Germinal center (tissue), 1 donor: ENCODE measurements around the gene TTC7B.

Experiments
- DNase-seq: peaks from one replicate; pipeline ENCODE4 v3.0.0; 2012; ENCODE audit warnings: mixed read lengths, low spot score

The TTC7B gene

DNA sequence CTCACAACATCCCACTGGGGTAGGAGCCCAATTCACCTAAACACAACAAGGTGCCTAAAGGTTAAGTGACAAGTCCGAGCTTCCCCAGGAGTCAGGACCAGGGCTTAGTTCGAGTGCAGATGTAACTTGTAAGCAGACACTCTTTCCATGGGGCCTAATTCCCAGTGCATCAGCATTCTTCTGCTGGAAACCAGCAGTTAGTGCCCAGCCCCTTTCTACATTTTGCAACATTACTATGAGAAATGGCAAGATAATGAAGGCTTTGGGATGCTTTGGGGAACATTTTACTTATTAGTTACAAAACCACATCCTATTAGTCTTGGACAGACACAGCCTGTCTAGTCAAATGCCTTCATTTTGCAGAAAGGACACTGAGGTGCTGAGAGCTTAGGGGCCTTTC, 239.6 kb downstream of the TTC7B start:
- DNase-seq = no peak

DNA sequence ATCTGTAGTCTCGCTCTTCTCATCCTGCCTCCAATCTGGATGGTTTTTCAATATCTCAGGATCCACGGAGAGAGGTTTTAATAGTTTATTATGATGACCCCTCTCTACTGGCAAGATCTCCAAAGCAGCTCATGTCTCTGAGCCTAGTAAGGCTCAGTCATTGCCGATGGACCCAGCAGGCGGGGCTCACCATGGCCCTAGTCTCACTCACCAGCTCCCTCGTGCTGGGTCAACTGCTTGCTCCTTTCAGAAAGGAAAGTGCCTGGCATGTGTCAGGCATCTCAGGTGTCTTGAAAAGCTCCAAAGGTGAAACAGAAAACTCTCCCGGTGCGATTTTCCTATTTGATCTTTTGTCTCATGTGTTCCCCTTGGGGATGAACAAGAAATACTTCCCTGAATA, 240.4 kb downstream of the TTC7B start:
- DNase-seq = no peak

DNA sequence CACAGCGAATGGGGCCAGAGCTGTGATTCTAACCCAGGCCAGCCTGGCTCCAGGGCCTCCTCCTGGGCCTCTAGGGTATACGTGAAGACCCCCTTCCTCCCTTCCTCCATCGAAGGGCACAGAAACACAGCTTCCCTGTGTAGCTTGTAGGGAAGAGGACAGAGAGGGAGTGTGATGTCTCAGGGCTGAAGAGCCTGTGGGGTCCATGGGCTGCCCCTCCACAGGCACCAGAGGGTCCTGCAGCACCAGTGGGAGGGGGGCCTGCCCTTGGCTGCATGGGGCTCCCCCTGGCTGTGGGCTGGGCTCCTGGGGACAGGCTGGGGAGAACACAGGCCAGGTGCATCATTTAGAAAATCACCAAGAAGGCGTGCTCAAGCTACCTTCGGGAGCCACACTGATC, 240.9 kb downstream of the TTC7B start:
- DNase-seq = no peak

DNA sequence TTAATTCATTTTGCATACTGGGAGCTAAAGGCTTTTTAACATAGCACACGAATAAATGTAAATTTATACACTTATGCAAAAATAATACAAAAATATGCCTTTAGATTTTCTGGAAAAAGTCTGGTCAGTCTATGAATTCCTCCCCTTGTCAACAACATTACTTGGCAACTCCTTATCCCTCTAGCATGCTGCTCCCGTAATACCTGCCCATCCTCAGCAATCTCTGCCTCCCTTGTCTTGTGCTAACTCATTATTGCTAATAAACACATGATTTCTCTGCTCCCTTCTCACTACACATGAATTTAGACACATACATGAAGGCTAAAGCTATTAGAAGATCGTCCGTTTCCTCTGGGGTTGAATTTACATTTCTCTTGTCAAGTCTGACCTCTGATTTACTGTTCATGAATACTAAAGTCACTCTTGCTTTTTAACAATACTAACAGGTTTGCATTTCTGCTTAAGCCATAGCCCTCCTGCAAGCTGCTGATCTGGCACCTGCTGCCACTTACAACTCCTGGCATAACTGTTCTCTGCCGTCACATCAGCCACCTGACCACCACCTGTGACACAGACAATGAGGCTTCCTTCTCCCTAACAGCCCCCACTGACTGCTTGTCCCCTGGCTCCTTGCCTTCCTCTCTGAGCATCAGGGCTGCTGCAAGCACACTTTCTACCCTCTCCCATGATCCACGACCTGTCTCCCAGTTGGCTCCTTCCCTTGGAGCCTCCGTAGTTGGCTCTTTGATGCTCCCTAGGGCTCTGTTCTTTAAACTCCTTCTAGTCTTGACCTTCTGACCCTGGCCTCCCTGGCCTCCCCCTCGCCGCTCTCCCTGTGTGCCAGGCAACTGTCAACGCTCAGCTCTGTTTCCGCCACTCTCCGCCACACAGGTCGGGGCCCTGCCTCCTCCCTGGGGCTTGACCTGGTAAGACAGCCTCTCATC, 241.8 kb downstream of the TTC7B start:
- no peak for DNase-seq

DNA sequence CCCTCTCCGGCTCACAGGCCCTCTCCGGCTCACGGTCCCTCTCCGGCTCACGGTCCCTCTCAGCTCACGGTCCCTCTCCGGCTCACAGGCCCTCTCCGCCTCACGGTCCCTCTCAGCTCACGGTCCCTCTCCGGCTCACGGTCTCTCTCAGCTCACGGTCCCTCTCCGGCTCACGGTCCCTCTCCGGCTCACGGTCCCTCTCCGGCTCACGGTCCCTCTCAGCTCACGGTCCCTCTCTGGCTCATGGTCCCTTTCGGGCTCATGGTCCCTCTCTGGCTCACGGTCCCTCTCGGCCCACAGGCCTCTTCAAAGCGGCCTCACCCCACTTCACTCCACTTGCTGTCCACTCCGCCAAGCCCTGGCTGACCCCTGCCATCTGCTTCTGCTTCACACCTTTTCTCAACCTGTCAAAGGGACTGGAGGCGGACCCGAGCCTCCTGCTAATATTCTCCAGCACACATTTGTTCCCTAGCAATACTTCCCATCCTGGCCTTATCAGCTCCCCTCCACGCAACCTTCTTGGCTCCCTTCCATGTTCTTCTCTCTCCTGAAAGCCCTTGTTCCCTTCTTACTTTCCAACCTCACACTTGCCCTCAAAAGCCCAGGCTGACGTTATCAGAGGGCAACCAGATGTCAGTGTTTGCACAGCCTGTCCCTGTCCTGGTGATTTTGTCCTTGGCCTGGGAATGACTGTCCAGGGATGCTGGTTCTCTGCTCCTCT, 242.7 kb downstream of the TTC7B start:
- no peak for DNase-seq

DNA sequence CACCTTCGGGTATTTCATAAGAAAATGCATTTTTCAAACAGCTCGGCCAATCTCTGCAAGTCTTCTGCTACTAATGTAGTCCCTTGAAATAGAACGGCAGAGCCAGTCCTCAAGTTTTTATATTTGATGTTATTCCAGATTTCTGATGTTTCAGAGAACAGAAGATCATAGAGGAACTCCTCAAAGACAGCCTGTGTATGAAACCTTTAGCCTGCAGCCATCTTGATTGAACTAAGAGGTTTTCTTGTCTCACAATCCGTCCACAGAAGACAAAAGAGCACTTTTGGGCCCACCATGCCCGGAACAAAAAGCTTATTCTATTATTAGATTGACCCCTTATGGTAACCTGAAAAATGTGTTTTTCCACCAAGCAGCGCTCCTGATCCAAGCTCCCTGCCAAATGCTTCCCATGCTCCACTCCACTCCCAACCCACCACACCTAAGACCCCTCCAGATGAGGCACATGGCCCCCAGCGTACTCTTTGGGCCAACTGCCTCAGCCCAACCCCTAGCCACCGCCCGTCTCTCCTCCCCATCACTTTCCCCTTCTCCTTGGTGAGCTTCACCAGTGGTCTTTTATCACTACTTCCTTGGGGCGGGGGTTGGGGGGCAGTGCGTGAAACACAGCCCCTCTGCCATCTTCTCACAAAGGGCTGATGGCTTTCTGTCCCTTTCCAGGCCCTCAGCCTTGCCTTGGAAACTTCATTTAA, 243.6 kb downstream of the TTC7B start:
- DNase-seq = no peak

DNA sequence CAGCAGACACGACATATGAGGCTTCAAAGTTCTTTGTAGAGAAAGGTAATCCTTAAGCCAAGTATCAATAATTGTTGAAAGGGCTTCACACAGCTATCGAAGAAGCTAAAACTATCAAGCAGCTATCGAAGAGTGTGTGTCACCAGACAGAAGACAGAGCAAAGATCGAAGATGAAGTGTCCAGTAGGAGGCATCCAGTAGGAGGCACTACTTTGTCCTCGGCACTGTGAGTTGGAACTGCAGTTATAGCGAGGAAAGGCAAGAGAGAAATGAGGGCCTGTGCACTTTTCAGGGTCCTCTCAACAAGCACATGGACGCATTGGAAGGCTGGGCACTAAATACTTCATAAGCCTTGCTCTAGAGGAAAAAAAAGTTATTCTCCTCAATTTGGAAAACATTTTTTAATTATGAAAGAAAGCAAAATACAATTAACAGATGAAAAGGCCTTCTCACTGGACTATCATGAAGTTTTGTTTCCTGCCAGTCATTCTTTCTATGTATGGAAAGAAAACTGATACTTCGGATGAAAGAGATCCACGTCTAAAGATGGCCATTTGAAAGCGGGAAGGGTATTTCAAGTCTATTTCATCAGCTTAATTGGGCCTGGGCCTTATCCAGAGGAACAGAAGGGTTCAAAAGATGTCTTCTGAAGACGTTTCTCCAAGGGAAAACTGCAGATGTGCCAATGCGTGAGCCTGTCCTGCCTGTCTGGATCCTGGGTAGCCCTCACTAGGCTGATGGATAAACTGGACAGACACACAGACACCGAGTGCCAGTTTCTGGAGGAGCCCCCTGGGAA, 244.9 kb downstream of the TTC7B start:
- no peak for DNase-seq

DNA sequence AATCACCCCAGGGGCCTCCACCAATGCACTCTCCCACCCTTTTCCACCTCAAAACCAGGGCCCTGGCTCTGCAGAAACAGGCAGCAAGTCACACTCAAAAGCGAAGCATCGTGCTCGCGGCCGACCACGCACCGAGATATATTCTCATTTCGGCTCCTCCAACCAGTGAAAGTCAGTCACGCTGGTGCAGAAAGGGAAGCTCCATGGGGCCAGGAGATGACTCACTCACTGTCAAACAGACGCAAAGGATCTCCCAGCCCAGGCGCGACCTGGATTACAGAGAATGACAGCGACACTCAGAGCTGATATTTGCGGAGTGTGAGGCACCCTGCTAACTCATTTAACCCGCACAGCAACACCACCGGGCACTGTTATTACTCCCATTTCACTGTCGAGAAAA, 245.8 kb downstream of the TTC7B start:
- no peak for DNase-seq

DNA sequence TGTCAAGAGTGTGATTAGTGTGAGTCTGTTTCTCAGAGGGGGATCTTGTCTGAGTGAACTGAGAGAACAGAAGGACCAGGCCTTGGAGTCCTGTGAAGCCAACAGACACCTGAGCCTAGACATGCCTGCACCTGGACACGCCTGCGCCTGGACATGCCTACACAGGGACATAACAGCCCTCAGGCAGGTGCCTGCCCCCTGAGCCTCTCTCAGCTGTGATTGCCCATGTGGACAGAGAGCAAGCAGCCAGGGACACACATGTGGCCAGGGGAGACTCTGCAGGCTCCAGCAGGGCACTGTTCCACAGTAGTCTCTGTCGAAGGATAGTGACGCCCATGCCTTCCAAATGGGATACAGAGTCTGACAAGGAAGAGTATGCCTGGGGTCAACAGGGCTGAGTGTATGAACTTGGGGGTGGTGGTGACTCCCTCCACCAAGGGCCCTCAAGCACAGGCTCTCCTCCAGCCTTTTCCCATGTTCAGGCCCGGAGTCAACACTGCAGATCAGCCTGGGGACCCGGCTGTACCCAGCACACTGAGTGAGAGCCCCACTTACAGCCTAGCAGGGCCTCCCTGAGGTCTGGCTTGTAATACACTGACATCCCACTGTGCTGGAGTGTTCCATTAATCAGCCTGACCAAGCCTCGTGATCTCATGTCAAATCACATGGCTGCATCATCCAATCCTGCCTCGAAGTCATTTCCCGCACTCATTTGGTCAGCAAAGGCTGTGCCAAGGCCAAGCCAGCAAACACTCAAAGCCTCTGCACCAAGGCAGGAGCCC, 246.4 kb downstream of the TTC7B start:
- DNase-seq = no peak

DNA sequence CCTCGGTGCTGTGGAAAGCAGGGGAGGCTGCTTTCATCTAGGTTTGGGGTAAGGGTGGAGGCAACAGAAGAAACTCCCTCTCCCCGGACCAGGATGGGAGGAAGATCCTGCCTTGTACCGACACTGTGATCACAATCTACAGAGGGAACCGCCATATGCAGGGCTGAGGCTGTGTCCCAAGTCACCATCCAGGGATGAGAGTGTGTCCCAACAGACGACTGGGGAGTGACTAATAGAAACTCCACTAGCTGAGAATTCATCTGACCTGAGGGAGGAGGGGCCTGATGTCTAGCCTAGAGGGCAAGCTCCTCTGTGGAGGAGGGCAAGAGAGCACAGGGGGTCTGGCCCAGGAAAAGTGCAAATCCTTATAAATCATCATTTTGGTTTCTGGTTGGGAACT, 247.0 kb downstream of the TTC7B start:
- no peak for DNase-seq

DNA sequence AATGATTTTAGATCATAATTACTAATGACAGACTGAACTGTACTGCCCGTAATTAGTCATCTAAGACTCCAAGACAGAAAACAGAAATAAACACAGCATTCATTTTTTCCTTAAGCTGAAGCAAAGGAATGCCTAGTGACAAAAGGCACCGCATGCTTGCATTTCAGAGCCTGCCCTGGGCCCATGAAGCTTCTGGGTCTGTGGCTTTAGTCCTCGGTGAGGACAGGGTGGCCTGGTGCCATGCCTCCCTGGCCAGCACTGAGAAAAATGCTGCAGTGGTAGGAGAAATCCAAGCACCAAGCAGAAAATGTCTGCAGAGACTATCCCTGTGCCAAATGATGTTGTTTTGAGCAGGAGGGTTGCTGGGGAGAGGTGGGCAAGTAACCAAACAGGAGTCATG, 247.8 kb downstream of the TTC7B start:
- no peak for DNase-seq

DNA sequence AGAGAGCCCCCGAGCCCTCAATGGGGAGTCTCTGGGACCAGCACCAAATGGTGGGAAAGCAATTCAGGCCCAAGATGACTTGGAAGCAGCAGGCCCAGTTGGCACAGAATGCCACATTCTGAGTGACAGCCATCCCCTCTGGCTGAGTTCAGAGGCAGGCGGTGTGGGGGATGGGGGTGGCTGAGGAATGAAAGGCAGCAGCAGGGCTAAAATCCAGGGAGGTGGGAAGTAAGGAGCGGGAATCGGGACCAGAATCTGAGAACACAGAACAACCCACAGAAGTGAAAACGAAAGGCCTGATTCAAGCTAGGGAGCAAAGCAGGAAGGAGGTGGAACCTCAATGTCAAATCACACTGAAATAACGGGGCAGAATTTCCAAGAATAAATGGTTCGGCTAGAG, 248.2 kb downstream of the TTC7B start:
- no peak for DNase-seq

DNA sequence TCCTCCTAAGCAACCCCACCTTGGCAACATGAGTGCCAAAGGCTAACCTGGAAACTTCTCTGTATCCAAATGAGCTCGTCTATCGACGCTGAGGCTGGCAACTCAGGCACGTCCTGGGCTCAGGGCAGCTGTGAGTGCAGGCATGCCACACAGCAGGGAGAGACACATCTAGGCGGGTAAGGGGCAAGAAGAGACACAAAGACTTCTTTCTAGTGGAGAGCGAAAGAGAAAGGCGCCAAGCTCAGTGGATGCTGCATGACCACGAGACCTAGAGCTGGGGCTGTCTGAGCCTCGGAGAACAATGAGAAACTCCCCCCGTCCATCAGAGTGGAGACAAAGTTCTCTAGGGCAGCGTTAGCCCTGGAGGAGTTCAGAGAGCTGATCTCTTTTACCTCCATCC, 249.0 kb downstream of the TTC7B start:
- DNase-seq = no peak

DNA sequence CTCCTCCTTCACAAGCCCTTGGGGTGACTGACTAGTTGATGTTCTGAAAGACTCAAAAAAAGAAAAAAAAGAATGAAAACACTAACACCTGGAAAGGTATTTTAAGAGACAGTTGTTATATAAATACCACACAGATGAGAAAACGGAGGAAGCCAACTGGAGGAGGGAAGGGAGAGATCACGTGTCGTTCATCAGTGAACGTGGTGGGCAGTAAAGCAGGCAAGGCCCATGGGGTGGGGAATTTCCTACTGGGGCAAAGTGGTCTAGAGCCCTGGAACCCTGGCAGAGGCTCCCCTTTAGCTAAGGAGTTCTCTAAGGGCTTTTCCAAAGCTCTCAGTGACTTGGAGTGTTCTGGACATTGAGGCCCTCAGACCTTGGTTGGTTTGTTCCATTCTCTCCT, 249.7 kb downstream of the TTC7B start:
- no peak for DNase-seq

DNA sequence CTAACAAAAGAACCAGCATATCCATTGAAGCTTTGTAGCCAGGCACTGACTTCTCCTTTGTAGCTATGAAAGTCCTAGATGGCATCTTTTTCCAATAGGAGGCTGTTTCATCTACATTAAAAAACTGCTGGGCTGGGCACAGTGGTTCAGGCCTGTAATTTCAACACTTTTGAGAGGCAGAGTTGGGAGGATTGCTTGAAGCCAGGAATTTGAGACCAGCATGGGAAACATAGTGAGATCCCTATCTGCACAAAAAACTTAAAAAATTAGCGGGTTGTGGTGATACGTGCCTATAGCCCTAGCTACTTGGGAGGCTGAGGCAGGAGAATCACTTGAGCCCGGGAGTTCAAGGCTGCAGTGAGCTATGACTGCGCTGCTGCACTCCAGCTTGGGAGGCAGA, 251.7 kb downstream of the TTC7B start:
- no peak for DNase-seq

DNA sequence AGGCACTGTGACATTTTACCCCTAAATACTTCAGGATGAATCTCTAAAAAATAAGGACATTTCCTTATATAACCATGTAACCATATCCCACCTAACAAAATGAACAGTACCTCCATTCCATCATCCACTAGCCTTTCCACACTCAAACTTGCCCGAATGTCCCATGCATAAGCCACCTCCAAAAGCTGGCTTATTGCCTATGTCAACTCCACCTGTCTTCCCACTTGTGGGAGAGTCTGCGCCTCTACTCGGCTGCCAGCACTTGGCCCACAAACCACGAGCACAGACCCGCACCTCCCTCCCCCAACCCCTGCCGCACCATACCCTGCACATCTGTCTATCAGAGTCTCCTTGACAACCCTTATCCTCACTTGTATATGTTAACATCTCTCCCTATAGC, 253.6 kb downstream of the TTC7B start:
- DNase-seq = no peak

DNA sequence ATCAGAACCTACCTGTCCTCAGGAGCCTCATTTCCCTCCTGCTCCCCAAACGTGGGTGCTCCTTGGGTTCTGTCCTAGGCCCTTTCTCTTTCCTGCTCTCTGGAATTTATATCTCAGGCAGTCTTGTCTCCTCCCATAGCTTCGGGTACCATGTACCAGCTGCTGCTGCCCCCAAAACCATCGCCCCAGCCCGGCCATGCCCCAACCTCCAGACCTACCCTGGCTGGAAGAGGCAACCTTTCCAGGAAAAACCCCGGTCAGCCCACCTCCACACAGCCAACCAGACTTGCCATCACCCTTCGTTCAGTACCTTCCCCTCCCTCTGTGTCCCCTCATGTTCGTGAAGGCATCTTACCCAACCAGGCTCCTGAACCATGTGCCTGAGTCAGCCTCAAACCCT, 254.3 kb downstream of the TTC7B start:
- no peak for DNase-seq

DNA sequence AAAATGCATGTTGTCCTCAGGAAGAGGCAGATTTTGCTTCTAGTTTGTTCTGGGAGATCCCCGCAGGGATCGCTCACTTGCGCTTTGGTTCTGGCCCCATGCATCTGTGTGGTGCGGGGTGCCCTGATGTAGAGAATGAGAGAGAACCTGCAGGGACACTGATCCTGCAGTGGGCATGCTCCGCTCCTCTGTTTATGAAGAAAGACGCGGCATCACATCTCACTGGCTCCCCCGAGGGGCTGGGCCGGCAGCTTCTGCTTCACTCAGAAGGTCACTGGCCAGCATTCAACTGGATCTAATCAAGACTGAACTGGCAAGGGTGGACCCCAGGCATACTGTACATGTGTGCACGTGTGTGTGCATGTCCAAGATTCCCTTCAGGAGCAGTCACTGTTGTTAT, 255.2 kb downstream of the TTC7B start:
- DNase-seq = no peak

DNA sequence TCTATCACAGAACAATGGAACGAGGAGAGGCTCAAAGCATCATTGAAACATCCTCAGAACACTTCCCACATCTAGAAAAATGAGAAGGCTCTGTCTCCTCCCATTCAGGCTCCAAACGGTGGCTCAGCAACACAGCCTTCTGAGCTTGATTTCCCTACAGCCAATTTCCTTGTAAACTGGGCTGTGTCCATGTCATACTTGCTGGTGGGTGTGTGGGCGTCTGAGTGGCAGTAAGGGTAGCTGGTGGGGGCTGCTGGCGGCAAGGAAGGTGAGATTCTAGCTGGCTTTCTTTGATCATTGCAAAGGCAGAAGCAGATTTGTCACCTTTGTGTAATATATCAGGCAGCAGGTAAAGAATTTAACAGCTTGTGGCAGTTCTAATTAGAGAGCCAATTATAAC, 255.7 kb downstream of the TTC7B start:
- no peak for DNase-seq

DNA sequence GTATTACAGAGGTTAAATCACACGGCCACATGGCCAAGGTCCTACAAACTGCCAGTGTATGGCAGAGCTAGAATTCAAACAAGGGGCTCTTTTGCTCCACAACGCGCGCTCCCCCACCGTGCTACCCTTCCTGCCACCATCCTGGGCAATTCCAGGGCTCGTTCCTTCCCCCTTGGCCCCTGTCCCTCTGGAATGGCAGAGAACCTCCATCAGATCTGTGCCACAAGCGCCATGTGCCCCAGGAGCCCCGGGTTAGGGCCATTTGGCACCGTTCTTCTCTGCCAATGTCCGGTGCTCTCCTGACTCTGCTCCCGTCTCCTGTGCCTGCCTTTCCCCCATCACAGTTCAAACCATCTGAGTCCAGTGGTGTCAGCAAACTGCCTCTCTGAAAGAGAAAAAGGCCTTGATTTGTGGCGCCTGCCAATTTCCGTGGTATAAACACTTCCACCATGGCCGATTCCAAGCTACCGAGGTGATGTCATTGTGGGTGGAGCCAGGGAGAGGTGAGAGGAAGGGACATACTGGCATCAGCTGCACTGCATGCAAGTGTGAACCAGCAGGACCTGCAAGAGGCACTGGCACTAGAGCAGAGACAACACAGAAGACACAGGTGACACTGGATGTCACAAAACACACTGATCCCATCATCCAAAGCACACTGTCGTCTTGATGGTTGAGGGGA, 256.3 kb downstream of the TTC7B start:
- DNase-seq = no peak
